ENCODE measurements around the gene ASTN1. TPM values are rescaled to one million over a fixed set of nuclear protein-coding genes. Genes with fewer than 3 reads are reported as not detected.

Gene ASTN1
- polyA plus RNA-seq, 1 of the 3 experiments (the other 2 are of a cell fraction), result 0.13 TPM

- H3K4me2 ChIP-seq, result no peak overlapping the region
- H3F3A ChIP-seq (replicated peaks; ENCODE audit: insufficient read depth), result no peaks in the 10 kb centered on the region
- WGBS (ENCODE audit: low lambda C conversion rate), result 42% methylated on average over 11 of the region's 12 CpGs
- H3K79me2 ChIP-seq (ENCODE audit: insufficient read depth), result no peaks in the 10 kb centered on the region
- no peaks in the 10 kb centered on the region for H3K9me3 ChIP-seq
- ChIA-PET POLR2A (no interaction called here), CTCF (interaction anchor here (0.8 to 3.7 kb wide), 5 partner anchors 12 to 503 kb away, joined by 3 to 69 read pairs (median 12); no protein-coding TSS in a partner anchor)
- H3K9ac ChIP-seq, result no peak overlapping the region
- H3K4me3 ChIP-seq (ENCODE audit: low read depth in 2 of 2, low read length in 1 of 2), result no peak overlapping the region
- no peak; the same call in 1 of the 2 replicates for TF ChIP-seq CTCF (IDR thresholded peaks at IDR 0.05)
- no peak for TF ChIP-seq YY1 (IDR thresholded peaks at IDR 0.05; ENCODE audit: low read depth)
- TF ChIP-seq REST (IDR thresholded peaks at IDR 0.05; ENCODE audit: low read depth, low read length), result no peak
- TF ChIP-seq TEAD4 (IDR thresholded peaks at IDR 0.05; ENCODE audit: borderline replicate concordance, insufficient read depth), result no peak
- no peak for TF ChIP-seq FOXJ3 (CRISPR knock-in tag; IDR thresholded peaks at IDR 0.05)
- TF ChIP-seq POLR2AphosphoS5 (IDR thresholded peaks at IDR 0.05; ENCODE audit: low read depth, low read length), result no peak
- no peak for TF ChIP-seq USF2 (IDR thresholded peaks at IDR 0.05; ENCODE audit: borderline replicate concordance, low read depth, low read length)
- no peak for TF ChIP-seq RXRA (IDR thresholded peaks at IDR 0.05; ENCODE audit: borderline replicate concordance, low read depth)
- TF ChIP-seq, protein P1, sequence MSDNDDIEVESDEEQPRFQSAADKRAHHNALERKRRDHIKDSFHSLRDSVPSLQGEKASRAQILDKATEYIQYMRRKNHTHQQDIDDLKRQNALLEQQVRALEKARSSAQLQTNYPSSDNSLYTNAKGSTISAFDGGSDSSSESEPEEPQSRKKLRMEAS (IDR thresholded peaks at IDR 0.05; ENCODE audit: low read depth), result no peak
- TF ChIP-seq, protein P2, sequence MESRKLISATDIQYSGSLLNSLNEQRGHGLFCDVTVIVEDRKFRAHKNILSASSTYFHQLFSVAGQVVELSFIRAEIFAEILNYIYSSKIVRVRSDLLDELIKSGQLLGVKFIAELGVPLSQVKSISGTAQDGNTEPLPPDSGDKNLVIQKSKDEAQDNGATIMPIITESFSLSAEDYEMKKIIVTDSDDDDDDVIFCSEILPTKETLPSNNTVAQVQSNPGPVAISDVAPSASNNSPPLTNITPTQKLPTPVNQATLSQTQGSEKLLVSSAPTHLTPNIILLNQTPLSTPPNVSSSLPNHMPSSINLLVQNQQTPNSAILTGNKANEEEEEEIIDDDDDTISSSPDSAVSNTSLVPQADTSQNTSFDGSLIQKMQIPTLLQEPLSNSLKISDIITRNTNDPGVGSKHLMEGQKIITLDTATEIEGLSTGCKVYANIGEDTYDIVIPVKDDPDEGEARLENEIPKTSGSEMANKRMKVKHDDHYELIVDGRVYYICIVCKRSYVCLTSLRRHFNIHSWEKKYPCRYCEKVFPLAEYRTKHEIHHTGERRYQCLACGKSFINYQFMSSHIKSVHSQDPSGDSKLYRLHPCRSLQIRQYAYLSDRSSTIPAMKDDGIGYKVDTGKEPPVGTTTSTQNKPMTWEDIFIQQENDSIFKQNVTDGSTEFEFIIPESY (IDR thresholded peaks at IDR 0.05; ENCODE audit: borderline replicate concordance, low read depth), result no peak
- TF ChIP-seq, protein P3, sequence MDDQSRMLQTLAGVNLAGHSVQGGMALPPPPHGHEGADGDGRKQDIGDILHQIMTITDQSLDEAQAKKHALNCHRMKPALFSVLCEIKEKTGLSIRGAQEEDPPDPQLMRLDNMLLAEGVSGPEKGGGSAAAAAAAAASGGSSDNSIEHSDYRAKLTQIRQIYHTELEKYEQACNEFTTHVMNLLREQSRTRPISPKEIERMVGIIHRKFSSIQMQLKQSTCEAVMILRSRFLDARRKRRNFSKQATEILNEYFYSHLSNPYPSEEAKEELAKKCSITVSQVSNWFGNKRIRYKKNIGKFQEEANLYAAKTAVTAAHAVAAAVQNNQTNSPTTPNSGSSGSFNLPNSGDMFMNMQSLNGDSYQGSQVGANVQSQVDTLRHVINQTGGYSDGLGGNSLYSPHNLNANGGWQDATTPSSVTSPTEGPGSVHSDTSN (IDR thresholded peaks at IDR 0.05), result no peak
- TF ChIP-seq GABPA (IDR thresholded peaks at IDR 0.05; ENCODE audit: low read depth), result no peak
- no peak for DNase-seq
- H3K27ac ChIP-seq (ENCODE audit: low read depth in 2 of 2, low read length in 1 of 2), result no peak overlapping the region
- no peaks in the 10 kb centered on the region for H4K20me1 ChIP-seq (ENCODE audit: insufficient read depth)
- H3K4me1 ChIP-seq (ENCODE audit: control insufficient read depth in 1 of 2, insufficient read depth in 2 of 2, low read depth in 1 of 2, low read length in 1 of 2), result peaks cover 0 to 4% of the 10 kb centered on the region in 2 experiments; a peak in 1 of 4 replicates
- no peak overlapping the region for H2AFZ ChIP-seq (ENCODE audit: low read depth)
- no peaks in the 10 kb centered on the region for H3K9me2 ChIP-seq
- no peaks in the 10 kb centered on the region for H3K27me3 ChIP-seq (ENCODE audit: insufficient read depth)
- H3K36me3 ChIP-seq (replicated peaks in 1 of 2; ENCODE audit: control insufficient read depth in 1 of 2, insufficient read depth in 2 of 2, low read length in 1 of 2), result no peaks in the 10 kb centered on the region
Observed at GRCh38 chr1:176878750-176879536, 285.6 kb downstream of the ASTN1 start.
